Mucosa of descending colon (tissue), 3 donors: ENCODE results near the gene USP5. TPM values are rescaled to one million over a fixed set of nuclear protein-coding genes. Genes with fewer than 3 reads are reported as not detected.

Experiments used
- ATAC-seq: fragments of 200-7000 bp; cut with Tn5 transposase; one replicate; pipeline ENCODE4 v1.9.1; 2020; ENCODE audit warnings: mild to moderate bottlenecking, moderate library complexity
- DNase-seq, 3 donors: peaks; one replicate each; pipeline ENCODE4 v3.0.0-alpha.2; 2020
- H3K36me3 ChIP-seq: fragments of 200-600 bp; one replicate; pipeline ENCODE4 v1.8.0; 2021; ENCODE audit warnings: low read depth, mild to moderate bottlenecking
- H3K4me1 ChIP-seq: fragments of 200-600 bp; one replicate; pipeline ENCODE4 v1.8.0; 2021; ENCODE audit warnings: low read depth, mild to moderate bottlenecking
- H3K4me3 ChIP-seq: fragments of 200-600 bp; one replicate; pipeline ENCODE4 v1.8.0; 2021; ENCODE audit warnings: mild to moderate bottlenecking
- H3K9me3 ChIP-seq: fragments of 200-600 bp; one replicate; pipeline ENCODE4 v1.8.0; 2021; ENCODE audit warnings: mild to moderate bottlenecking
- CTCF ChIP-seq: fragments of 200-600 bp; IDR thresholded peaks from one replicate; pipeline ENCODE4 v1.8.0; 2022; ENCODE audit warnings: antibody characterized with exemption, mild to moderate bottlenecking
- intact Hi-C, 2 donors: fragments of 100-400 bp; cut with DNase I in 1 of 2; cut with micrococcal nuclease in 1 of 2; formaldehyde crosslinking; loops; one replicate each; pipeline versions ENCODE4 v1.11.0 to v1.11.1; 2022; cut with DNase I, micrococcal nuclease
- total RNA-seq, 3 donors: library from RNA; stranded (reverse); fragmentation: NEBNext Ultra II Directional in 2 of 3; extraction: Animal tissue kit (Norgen Biotek cat#: 25700) in 2 of 3; gene quantifications; one replicate each; pipeline versions ENCODE4 v1.2.1 to v1.2.4, GENCODE V29; 2021 to 2023
- donor health status: DM: no; HTN: no; CAD: no; lungs with moderate emphysema.
- donor health status: DM: no; HTN: no; CAD: no.
- donor health status: DM: no; HTN: yes; CAD: no.

USP5 gene
- total RNA-seq, 3 donors from 2014 or later = 65.9 to 80.7 (median 79.7) TPM

- ATAC-seq = no peak
- DNase-seq = peak in 2 of 3 donors; percentile 2
- Histone ChIP-seq H3K4me3 (no peak overlapping the region), H3K36me3 (no peaks in the 10 kb centered on the region), H3K9me3 (no peaks in the 10 kb centered on the region), H3K4me1 (peaks cover 5% of the 10 kb centered on the region)
- intact Hi-C loops = no loop called here
- TF ChIP-seq CTCF = no peak
Measured at GRCh38 chr12:6832125-6832524, 19.8 kb upstream of the USP5 start.

- DNase-seq = peak in 2 of 3 donors; percentile 9 to 14
- H3K9me3 ChIP-seq = no peaks in the 10 kb centered on the region
- H3K4me1 ChIP-seq = no peaks in the 10 kb centered on the region
- no peak for ATAC-seq
- H3K36me3 ChIP-seq = no peaks in the 10 kb centered on the region
- intact Hi-C loops = no loop called here
- no peak overlapping the region for H3K4me3 ChIP-seq
- TF ChIP-seq CTCF = no peak
Measured at GRCh38 chr12:6833189-6833890, 18.6 kb upstream of the USP5 start.

- TF ChIP-seq CTCF = no peak
- ATAC-seq = no peak
- intact Hi-C loops = no loop called here
- Histone ChIP-seq H3K9me3 (no peaks in the 10 kb centered on the region), H3K36me3 (no peaks in the 10 kb centered on the region), H3K4me1 (no peaks in the 10 kb centered on the region), H3K4me3 (no peak overlapping the region)
- DNase-seq = no peak
Measured at GRCh38 chr12:6834254-6834653, 17.7 kb upstream of the USP5 start.

- TF ChIP-seq CTCF = no peak
- ATAC-seq = no peak
- H3K36me3 ChIP-seq = no peaks in the 10 kb centered on the region
- H3K4me3 ChIP-seq = no peak overlapping the region
- H3K4me1 ChIP-seq = no peaks in the 10 kb centered on the region
- intact Hi-C loops = no loop called here
- H3K9me3 ChIP-seq = no peaks in the 10 kb centered on the region
- no peak for DNase-seq
Measured at GRCh38 chr12:6834873-6835272, 17.1 kb upstream of the USP5 start.

GRCh38 chr12:6836851-6837250, 15.1 kb upstream of the USP5 start:
- ATAC-seq = no peak
- Histone ChIP-seq H3K4me1 (no peaks in the 10 kb centered on the region), H3K36me3 (no peaks in the 10 kb centered on the region), H3K9me3 (no peaks in the 10 kb centered on the region), H3K4me3 (no peak overlapping the region)
- no peak for TF ChIP-seq CTCF
- intact Hi-C loops = no loop called here
- peak in 1 of 3 donors; percentile 26 for DNase-seq
